Hepatic stellate cell (primary cell): ENCODE measurements around the gene ELF5.

Experiments used
- DNase-seq: peaks from one replicate; pipeline ENCODE4 v3.0.0; 2011; ENCODE audit warnings: low spot score

The ELF5 gene

GRCh38 chr11:34451053-34451452 lies 62.5 kb downstream of the ELF5 start:
- DNase-seq = no peak

DNA sequence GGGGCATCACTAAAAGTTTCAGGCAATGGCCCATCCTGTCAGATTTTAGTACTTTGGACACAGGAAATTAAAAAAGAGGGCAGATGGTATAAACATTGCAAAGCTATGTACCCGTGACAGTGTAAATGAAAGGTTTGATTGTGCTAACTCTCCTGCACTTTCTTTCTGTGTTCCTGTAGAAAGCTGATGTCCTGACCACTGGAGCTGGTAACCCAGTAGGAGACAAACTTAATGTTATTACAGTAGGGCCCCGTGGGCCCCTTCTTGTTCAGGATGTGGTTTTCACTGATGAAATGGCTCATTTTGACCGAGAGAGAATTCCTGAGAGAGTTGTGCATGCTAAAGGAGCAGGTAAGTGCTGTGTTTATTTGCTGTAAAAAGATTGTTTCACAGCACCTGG lies 64.6 kb downstream of the ELF5 start:
- no peak for DNase-seq

- DNase-seq = no peak
Measured at GRCh38 chr11:34448223-34448994, 65.2 kb downstream of the ELF5 start.

DNA sequence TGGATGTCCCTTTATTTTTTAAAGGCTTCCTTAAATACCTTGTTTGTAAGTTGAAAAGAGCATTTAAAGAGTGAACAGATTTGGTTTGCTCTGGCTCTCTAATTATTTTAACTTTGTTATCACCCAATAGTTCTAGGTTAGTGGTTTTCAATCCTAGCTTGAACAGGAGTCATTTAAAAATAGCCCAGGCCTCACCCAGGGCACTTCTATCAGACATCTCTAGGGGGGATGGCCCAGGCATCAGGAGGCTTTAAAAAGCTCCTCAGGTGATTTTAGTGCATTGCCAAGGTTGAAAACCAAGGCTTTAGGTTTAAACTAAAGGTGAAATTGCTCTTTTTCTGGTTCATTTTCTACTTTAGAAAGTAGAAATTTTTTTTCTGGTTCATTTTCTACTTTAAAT lies 66.5 kb downstream of the ELF5 start:
- no peak for DNase-seq

GRCh38 chr11:34446386-34446785 lies 67.2 kb downstream of the ELF5 start:
- no peak for DNase-seq

DNA sequence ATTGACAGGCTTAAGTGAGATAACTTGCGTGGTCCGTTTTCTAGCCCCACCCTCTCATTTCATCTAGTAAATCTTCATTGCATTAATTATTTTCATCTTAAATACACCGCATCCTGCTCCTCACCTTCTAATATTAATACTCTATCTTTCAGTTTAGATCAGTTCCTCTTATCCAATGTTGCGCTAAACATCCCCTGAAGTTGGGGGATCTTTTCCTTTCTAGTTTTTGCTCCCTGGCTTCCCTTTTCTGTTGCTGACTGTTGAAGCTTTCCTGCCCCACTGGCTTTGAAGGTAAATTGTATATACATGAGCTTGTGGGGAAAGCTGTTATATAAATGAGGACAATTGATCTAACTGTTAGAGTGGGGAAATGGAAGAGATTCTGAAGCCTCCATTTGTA lies 67.6 kb downstream of the ELF5 start:
- no peak for DNase-seq

- DNase-seq = no peak
Measured at GRCh38 chr11:34444428-34444827, 69.2 kb downstream of the ELF5 start.

- DNase-seq = no peak
Measured at GRCh38 chr11:34443136-34443535, 70.5 kb downstream of the ELF5 start.

- no peak for DNase-seq
Measured at GRCh38 chr11:34441814-34442213, 71.8 kb downstream of the ELF5 start.

DNA sequence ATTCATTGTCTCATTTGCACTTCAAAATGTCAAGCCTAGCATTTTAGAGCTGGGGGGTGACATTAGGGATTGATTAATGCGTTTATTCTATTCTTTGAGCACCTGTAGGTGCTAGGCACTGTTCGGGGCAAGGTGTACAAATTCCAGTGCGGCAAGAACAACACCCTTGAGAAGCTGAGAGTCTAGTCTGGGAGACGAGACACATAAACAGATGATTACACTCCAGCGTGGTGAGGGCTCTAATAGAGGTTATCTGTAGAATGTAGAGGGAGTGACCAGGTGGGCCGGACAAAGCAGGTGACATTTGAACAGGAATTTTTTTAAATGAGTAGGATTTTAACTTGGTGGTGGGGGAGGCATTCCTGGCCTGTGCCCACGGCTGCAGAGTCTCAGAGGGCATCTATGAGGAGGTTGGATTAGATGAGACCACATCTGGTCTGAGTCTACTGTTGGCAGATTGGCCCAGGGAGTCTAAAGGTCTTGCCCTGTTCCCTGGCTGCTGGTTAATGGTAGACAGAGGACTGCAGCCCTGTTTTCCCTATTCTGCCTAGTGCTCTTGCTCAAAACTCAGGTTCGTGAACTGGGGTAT lies 73.9 kb downstream of the ELF5 start:
- no peak for DNase-seq

- DNase-seq = peak; percentile 98
Measured at GRCh38 chr11:34438529-34439507, 74.8 kb downstream of the ELF5 start, which contains the start of gene CAT. TSS of gene CAT (plus strand) at chr11:34438934. CDS start at chr11:34439014, 80 bp downstream.

DNA sequence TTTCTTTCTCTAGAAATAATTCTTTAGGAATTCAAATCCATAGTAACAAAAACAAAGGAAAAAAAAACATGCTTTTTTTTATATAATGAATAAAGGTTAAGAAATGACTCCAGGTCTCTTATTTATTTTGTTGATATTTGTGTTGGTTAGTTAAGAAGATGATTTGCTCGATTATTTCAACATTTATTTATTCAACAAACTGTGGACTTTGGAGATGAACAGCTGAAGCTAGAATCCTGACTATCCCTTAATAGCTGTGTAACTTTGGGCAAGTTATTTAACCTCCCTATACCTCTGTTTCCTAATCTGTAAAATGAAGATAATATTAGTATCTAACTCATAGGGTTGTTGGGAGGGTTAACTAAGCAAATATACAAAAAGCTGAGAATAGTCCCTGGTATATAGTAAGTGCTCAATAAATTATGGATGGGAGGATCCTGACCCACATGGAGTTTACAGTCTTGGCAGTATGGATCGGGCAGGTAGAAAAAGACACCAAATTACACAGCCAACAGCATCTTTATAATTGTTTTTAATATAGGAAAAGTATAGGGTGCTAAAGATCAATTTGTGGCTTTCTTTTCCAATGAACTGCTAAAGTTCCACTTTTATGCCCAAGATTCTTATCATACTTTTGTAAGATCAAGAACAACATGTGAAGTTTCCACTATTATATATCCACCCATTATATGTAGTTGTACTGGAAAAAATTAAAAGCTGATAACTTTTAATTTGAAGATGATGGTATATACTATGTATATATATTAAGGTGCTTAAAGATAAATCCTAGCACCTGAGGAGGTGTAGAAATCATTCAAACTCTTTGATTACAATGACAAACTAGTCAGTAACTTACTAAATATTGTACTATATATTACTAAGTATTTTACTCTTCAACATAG lies 76.1 kb downstream of the ELF5 start:
- no peak for DNase-seq

GRCh38 chr11:34433899-34434298 lies 79.7 kb downstream of the ELF5 start:
- DNase-seq = no peak

- DNase-seq = no peak
Measured at GRCh38 chr11:34432822-34433221, 80.8 kb downstream of the ELF5 start.

GRCh38 chr11:34431979-34432378 lies 81.6 kb downstream of the ELF5 start:
- no peak for DNase-seq
